IMR-90 (cell line): ENCODE data around the gene HSD17B8.

Experiments
- BHLHE40 ChIP-seq: fragments of 150-350 bp; IDR thresholded peaks from 2 replicates; pipeline ENCODE4 v1.6.1; 2016; ENCODE audit warnings: mild to moderate bottlenecking, low read depth, low read length
- CTCF ChIP-seq: conservative IDR thresholded peaks from 2 replicates; pipeline ENCODE4 v1.5.1; 2012; ENCODE audit warnings: mild to moderate bottlenecking, low read depth, low read length, improper control_type of control experiment
- FOS ChIP-seq: fragments of 150-350 bp; IDR thresholded peaks from 2 replicates; pipeline ENCODE4 v1.6.1; 2016; ENCODE audit warnings: low read depth, low read length
- MAFK ChIP-seq: IDR thresholded peaks from 2 replicates; pipeline ENCODE4 v1.6.1; 2012; ENCODE audit warnings: low read depth, low read length, improper control_type of control experiment
- NFE2L2 ChIP-seq: fragments of 150-350 bp; IDR thresholded peaks from 2 replicates; pipeline ENCODE4 v1.6.1; 2016; ENCODE audit warnings: low read depth, mild to moderate bottlenecking, low read length
- POLR2A ChIP-seq: IDR thresholded peaks from 2 replicates; pipeline ENCODE4 v1.6.1; 2012; ENCODE audit warnings: mild to moderate bottlenecking, low read depth, low read length
- SMC3 ChIP-seq: fragments of 150-350 bp; IDR thresholded peaks from 2 replicates; pipeline ENCODE4 v1.6.1; 2016; ENCODE audit warnings: low read depth, mild to moderate bottlenecking, antibody characterized with exemption, low read length, moderate library complexity

GRCh38 chr6:33176906-33177305 lies 27.5 kb upstream of the HSD17B8 start:
- no peak for TF ChIP-seq CTCF
- no peak for TF ChIP-seq POLR2A
- no peak for TF ChIP-seq NFE2L2
- TF ChIP-seq SMC3 = no peak
- TF ChIP-seq FOS = no peak
- no peak for TF ChIP-seq BHLHE40
- TF ChIP-seq MAFK = no peak
